IMR-90 (cell line): ENCODE data around the gene USP32. TPM values are rescaled to one million over a fixed set of nuclear protein-coding genes. Genes with fewer than 3 reads are reported as not detected.

Experiments used
- ATAC-seq: fragments of 200-7000 bp; cut with Tn5 transposase; 2 replicates; pipeline ENCODE4 v1.9.1; 2020; ENCODE audit warnings: low read depth, mild to moderate bottlenecking, moderate library complexity
- BruUV-seq: library from RNA; stranded (reverse); fragments of 400-500 nt; replicated peaks from 2 replicates; lab custom pipeline; 2021; lab: Mats Ljungman, UMichigan
- CTCF ChIA-PET: fragments of 300-600 bp; formaldehyde crosslinking; extraction: SDS; loops from one replicate; lab custom pipeline; 2021; ENCODE audit warnings: antibody characterized with exemption; lab: Yijun Ruan, JAX
- POLR2A ChIA-PET: fragments of 300-600 bp; sonication (Branson Sonifier 250); formaldehyde crosslinking; loops from one replicate; lab custom pipeline; 2022; ENCODE audit warnings: antibody characterized with exemption; ENCODE audit not compliant: unreplicated experiment; lab: Charles Lee
- DNase-seq: peaks from one replicate; pipeline ENCODE4 v3.0.0; 2013
- H2AFZ ChIP-seq: replicated peaks from 2 replicates; pipeline ENCODE3; 2013; ENCODE audit warnings: low read length, mild to moderate bottlenecking; ENCODE audit not compliant: poor library complexity
- H2AK5ac ChIP-seq: 2 replicates; pipeline ENCODE4 v1.6.1; 2013; ENCODE audit warnings: low read depth, low read length, inconsistent platforms
- H2AK9ac ChIP-seq: replicated peaks from 2 replicates; pipeline ENCODE3; 2013; ENCODE audit warnings: mild to moderate bottlenecking, low read depth, low read length, moderate library complexity; ENCODE audit not compliant: poor library complexity
- H2BK120ac ChIP-seq: 2 replicates; pipeline ENCODE4 v1.6.1; 2013; ENCODE audit warnings: low read depth, low read length, inconsistent platforms
- H2BK15ac ChIP-seq: 3 replicates; pipeline ENCODE4 v1.6.1; 2013; ENCODE audit warnings: low read depth, low read length, inconsistent platforms
- H2BK20ac ChIP-seq: 2 replicates; pipeline ENCODE4 v1.6.1; 2013; ENCODE audit warnings: low read depth, mild to moderate bottlenecking, inconsistent platforms, low read length, moderate library complexity
- H2BK5ac ChIP-seq: 2 replicates; pipeline ENCODE4 v1.6.1; 2013; ENCODE audit warnings: mild to moderate bottlenecking, low read depth, low read length, inconsistent platforms; ENCODE audit not compliant: poor library complexity, severe bottlenecking
- H3K14ac ChIP-seq: replicated peaks from 2 replicates; pipeline ENCODE4 v1.6.1; 2013; ENCODE audit warnings: low read depth, low read length, inconsistent platforms
- H3K18ac ChIP-seq: 2 replicates; pipeline ENCODE4 v1.6.1; 2013; ENCODE audit warnings: low read depth, low read length, control low read depth
- H3K23ac ChIP-seq: 2 replicates; pipeline ENCODE4 v1.6.1; 2013; ENCODE audit warnings: low read depth, low read length, inconsistent platforms
- H3K27ac ChIP-seq: 2 replicates; pipeline ENCODE4 v1.5.1; 2013; ENCODE audit warnings: mild to moderate bottlenecking, control low read depth, low read length; ENCODE audit not compliant: insufficient read depth
- H3K27me3 ChIP-seq: 2 replicates; pipeline ENCODE4 v1.6.1; 2013; ENCODE audit warnings: low read length; ENCODE audit not compliant: control insufficient read depth, insufficient read depth
- H3K36me3 ChIP-seq: 2 replicates; pipeline ENCODE4 v1.6.1; 2013; ENCODE audit warnings: low read length, mixed read lengths; ENCODE audit not compliant: control insufficient read depth, insufficient read depth
- H3K4ac ChIP-seq: 2 replicates; pipeline ENCODE4 v1.6.1; 2013; ENCODE audit warnings: low read depth, low read length, inconsistent platforms
- H3K4me1 ChIP-seq: 2 replicates; pipeline ENCODE4 v1.6.1; 2013; ENCODE audit warnings: low read length, mixed read lengths; ENCODE audit not compliant: control insufficient read depth, insufficient read depth
- H3K4me2 ChIP-seq: 2 replicates; pipeline ENCODE4 v1.6.1; 2013; ENCODE audit warnings: low read depth, mild to moderate bottlenecking, control low read depth, low read length, moderate library complexity
- H3K4me3 ChIP-seq: 2 replicates; pipeline ENCODE4 v1.5.1; 2013; ENCODE audit warnings: low read depth, mild to moderate bottlenecking, control low read depth, low read length, moderate library complexity; ENCODE audit not compliant: insufficient read depth
- H3K56ac ChIP-seq: 2 replicates; pipeline ENCODE4 v1.6.1; 2013; ENCODE audit warnings: low read length, inconsistent platforms; ENCODE audit not compliant: insufficient read depth; ENCODE audit errors: extremely low read depth
- H3K79me1 ChIP-seq, 2 experiments: 2 replicates each; pipeline ENCODE4 v1.6.1; 2013; ENCODE audit warnings: low read length in 2 of 2, inconsistent platforms in 1 of 2, low read depth in 1 of 2
- H3K9ac ChIP-seq: 2 replicates; pipeline ENCODE4 v1.6.1; 2013; ENCODE audit warnings: low read depth, low read length, control low read depth
- H3K9me1 ChIP-seq: 2 replicates; pipeline ENCODE4 v1.6.1; 2013; ENCODE audit warnings: low read length, inconsistent platforms; ENCODE audit not compliant: insufficient read depth
- H3K9me3 ChIP-seq: 2 replicates; pipeline ENCODE4 v1.6.1; 2013; ENCODE audit warnings: low read length; ENCODE audit not compliant: control insufficient read depth, insufficient read depth
- H4K20me1 ChIP-seq: 2 replicates; pipeline ENCODE4 v1.6.1; 2013; ENCODE audit warnings: low read length, inconsistent platforms; ENCODE audit not compliant: insufficient read depth
- H4K5ac ChIP-seq: 2 replicates; pipeline ENCODE4 v1.6.1; 2013; ENCODE audit warnings: mild to moderate bottlenecking, low read depth, low read length, control low read depth
- H4K8ac ChIP-seq, 2 experiments: 2 replicates each; pipeline ENCODE4 v1.6.1; 2013; ENCODE audit warnings: low read depth in 2 of 2, low read length in 2 of 2, control low read depth in 1 of 2, inconsistent platforms in 1 of 2
- H4K91ac ChIP-seq: 2 replicates; pipeline ENCODE4 v1.6.1; 2013; ENCODE audit warnings: low read depth, low read length, inconsistent platforms; ENCODE audit not compliant: insufficient read depth
- POLR2A ChIP-seq: IDR thresholded peaks from 2 replicates; pipeline ENCODE4 v1.6.1; 2012; ENCODE audit warnings: mild to moderate bottlenecking, low read depth, low read length
- RFX5 ChIP-seq: IDR thresholded peaks from 2 replicates; pipeline ENCODE4 v1.8.0; 2012; ENCODE audit warnings: low read depth, mild to moderate bottlenecking, low read length, moderate library complexity
- SMC3 ChIP-seq: fragments of 150-350 bp; IDR thresholded peaks from 2 replicates; pipeline ENCODE4 v1.6.1; 2016; ENCODE audit warnings: low read depth, mild to moderate bottlenecking, antibody characterized with exemption, low read length, moderate library complexity
- WGBS, 2 experiments: methylation state at CpG; one replicate each; pipeline versions ENCODE4 v1.1.5 to v1.1.7; 2013; ENCODE audit warnings: missing lambda C conversion rate in 2 of 2; ENCODE audit not compliant: insufficient read length in 1 of 2; ENCODE audit errors: extremely low coverage in 2 of 2; 5-methylcytosine and 5-hydroxymethylcytosine counted together
- dilution Hi-C: fragments of 300-500 bp; cut with HindIII; formaldehyde crosslinking; loops from one replicate; pipeline ENCODE4 v1.14.3; 2018; ENCODE audit warnings: low sequenced_read_pairs; ENCODE audit not compliant: unreplicated experiment
- in situ Hi-C: fragments of 300-500 bp; cut with MboI; formaldehyde crosslinking; loops from 3 replicates; pipeline ENCODE4 v1.14.3; 2019; ENCODE audit warnings: low sequenced_read_pairs, inconsistent platforms, mixed read lengths
- intact Hi-C: fragments of 100-400 bp; cut with micrococcal nuclease; formaldehyde crosslinking; loops from 2 replicates; pipeline ENCODE4 v1.10.0; 2022
- polyA plus RNA-seq, 3 experiments: library from polyadenylated mRNA; depleted of rRNA; stranded (reverse); fragments of >200 nt; gene quantifications; 2 replicates each; pipeline ENCODE4 v1.2.3, GENCODE V29; 2012; ENCODE audit warnings: low replicate concordance in 1 of 3
- total RNA-seq: library from RNA; depleted of rRNA; stranded (reverse); fragments of >200 nt; gene quantifications from 2 replicates; pipeline ENCODE4 v1.2.3, GENCODE V29; 2012

The USP32 gene
- total and polyA plus RNA-seq, 2 of the 4 experiments (the other 2 are of a cell fraction), result 16.8 to 46.8 TPM

GRCh38 chr17:60387666-60388065 is 4.3 kb downstream of the USP32 start:
- Histone ChIP-seq H2BK20ac (no peak overlapping the region), H3K14ac (no peak overlapping the region), H3K23ac (no peak overlapping the region), H3K9me3 (no peaks in the 10 kb centered on the region), H3K18ac (no peak overlapping the region), H4K8ac (no peak overlapping the region), H4K20me1 (peaks cover 57% of the 10 kb centered on the region; the same call in 1 of the 2 replicates), H3K27ac (no peak overlapping the region), H2AK5ac (no peak overlapping the region), H2BK120ac (no peak overlapping the region), H2AFZ (no peak overlapping the region), H3K4ac (no peak overlapping the region), H3K4me1 (peaks cover 11% of the 10 kb centered on the region), H2AK9ac (no peak overlapping the region), H4K91ac (no peak overlapping the region), H3K9me1 (peaks cover 8% of the 10 kb centered on the region), H2BK5ac (no peak overlapping the region), H2BK15ac (no peak overlapping the region), H3K4me3 (no peak overlapping the region), H3K79me1 (peaks cover 24 to 69% of the 10 kb centered on the region in 2 experiments), H3K27me3 (no peaks in the 10 kb centered on the region), H3K4me2 (peak overlapping the region; percentile 18; the same call in 1 of the 2 replicates), H4K5ac (no peak overlapping the region), H3K36me3 (no peaks in the 10 kb centered on the region), H3K56ac (no peak overlapping the region), H3K9ac (no peak overlapping the region)
- BruUV-seq, result no TSS peak
- in situ Hi-C loops (no loop called here), dilution Hi-C loops (no loop called here), intact Hi-C loops (no loop called here)
- POLR2A ChIA-PET, result no interaction called here
- no peak for DNase-seq
- WGBS, 2 experiments, result no CpG with 5 or more reads among the region's 3 CpGs
- CTCF ChIA-PET, result no interaction called here
- ATAC-seq, result no peak
- TF ChIP-seq POLR2A, result no peak
- no peak for TF ChIP-seq RFX5
- no peak for TF ChIP-seq SMC3
